Measurements from ENCODE around the gene FRK. TPM values are rescaled to one million over a fixed set of nuclear protein-coding genes. Genes with fewer than 3 reads are reported as not detected.

Gene FRK
- polyA plus RNA-seq, 2 donors, result 1.3 to 1.8 TPM

- Histone ChIP-seq H3K36me3 (ENCODE audit: control insufficient read depth in 2 of 2, insufficient read depth in 2 of 2, low read length in 1 of 2) (no peaks in the 10 kb centered on the region), H3K27ac (ENCODE audit: low read depth in 2 of 2, low read length in 1 of 2) (no peak overlapping the region), H3K9me3 (ENCODE audit: control insufficient read depth in 2 of 2, insufficient read depth in 1 of 2, low read depth in 1 of 2, low read length in 1 of 2) (no peaks in the 10 kb centered on the region), H3K4me1 (ENCODE audit: control insufficient read depth in 2 of 2, insufficient read depth in 2 of 2, low read length in 1 of 2) (no peaks in the 10 kb centered on the region), H3K4me3 (ENCODE audit: low read depth in 1 of 2, low read length in 2 of 2) (no peak overlapping the region), H3K27me3 (ENCODE audit: control insufficient read depth in 1 of 2, insufficient read depth in 2 of 2, low read length in 2 of 2) (no peaks in the 10 kb centered on the region)
- whole genome bisulfite sequencing, 2 donors, result 75 to 77% methylated on average over 9 of the region's 9 CpGs
These were observed 150.7 kb downstream of the FRK start for GRCh38 chr6:115909923-115910546.

- no peaks in the 10 kb centered on the region for H3K36me3 ChIP-seq (ENCODE audit: control insufficient read depth in 2 of 2, insufficient read depth in 2 of 2, low read length in 1 of 2)
- no peaks in the 10 kb centered on the region for H3K9me3 ChIP-seq (ENCODE audit: control insufficient read depth in 2 of 2, insufficient read depth in 1 of 2, low read depth in 1 of 2, low read length in 1 of 2)
- no peaks in the 10 kb centered on the region for H3K4me1 ChIP-seq (ENCODE audit: control insufficient read depth in 2 of 2, insufficient read depth in 2 of 2, low read length in 1 of 2)
- H3K4me3 ChIP-seq (ENCODE audit: low read depth in 1 of 2, low read length in 2 of 2), result no peak overlapping the region
- no peak overlapping the region for H3K27ac ChIP-seq (ENCODE audit: low read depth in 2 of 2, low read length in 1 of 2)
- 68 to 69% methylated on average over 5 of the region's 5 CpGs for WGBS, 2 donors
- no peaks in the 10 kb centered on the region for H3K27me3 ChIP-seq (ENCODE audit: control insufficient read depth in 1 of 2, insufficient read depth in 2 of 2, low read length in 2 of 2)
These were observed 151.7 kb downstream of the FRK start for GRCh38 chr6:115908906-115909559.

- Histone ChIP-seq H3K4me3 (ENCODE audit: low read depth in 1 of 2, low read length in 2 of 2) (no peak overlapping the region), H3K36me3 (ENCODE audit: control insufficient read depth in 2 of 2, insufficient read depth in 2 of 2, low read length in 1 of 2) (no peaks in the 10 kb centered on the region), H3K27ac (ENCODE audit: low read depth in 2 of 2, low read length in 1 of 2) (no peak overlapping the region), H3K9me3 (ENCODE audit: control insufficient read depth in 2 of 2, insufficient read depth in 1 of 2, low read depth in 1 of 2, low read length in 1 of 2) (no peaks in the 10 kb centered on the region), H3K4me1 (ENCODE audit: control insufficient read depth in 2 of 2, insufficient read depth in 2 of 2, low read length in 1 of 2) (no peaks in the 10 kb centered on the region), H3K27me3 (ENCODE audit: control insufficient read depth in 1 of 2, insufficient read depth in 2 of 2, low read length in 2 of 2) (no peaks in the 10 kb centered on the region)
- 34 to 50% methylated on average over 5 of the region's 5 CpGs for WGBS, 2 donors
These were observed 155.2 kb downstream of the FRK start for GRCh38 chr6:115905471-115905870.

- no peak overlapping the region for H3K27ac ChIP-seq (ENCODE audit: low read depth in 2 of 2, low read length in 1 of 2)
- H3K36me3 ChIP-seq (ENCODE audit: control insufficient read depth in 2 of 2, insufficient read depth in 2 of 2, low read length in 1 of 2), result no peaks in the 10 kb centered on the region
- 76 to 78% methylated on average over 2 of the region's 2 CpGs for WGBS, 2 donors
- no peaks in the 10 kb centered on the region for H3K4me1 ChIP-seq (ENCODE audit: control insufficient read depth in 2 of 2, insufficient read depth in 2 of 2, low read length in 1 of 2)
- no peaks in the 10 kb centered on the region for H3K9me3 ChIP-seq (ENCODE audit: control insufficient read depth in 2 of 2, insufficient read depth in 1 of 2, low read depth in 1 of 2, low read length in 1 of 2)
- no peaks in the 10 kb centered on the region for H3K27me3 ChIP-seq (ENCODE audit: control insufficient read depth in 1 of 2, insufficient read depth in 2 of 2, low read length in 2 of 2)
- H3K4me3 ChIP-seq (ENCODE audit: low read depth in 1 of 2, low read length in 2 of 2), result no peak overlapping the region
These were observed 158.3 kb downstream of the FRK start for GRCh38 chr6:115902436-115902835.

GRCh38 chr6:115901896-115902295, 158.8 kb downstream of the FRK start:
- H3K4me1 ChIP-seq (ENCODE audit: control insufficient read depth in 2 of 2, insufficient read depth in 2 of 2, low read length in 1 of 2), result no peaks in the 10 kb centered on the region
- no peak overlapping the region for H3K27ac ChIP-seq (ENCODE audit: low read depth in 2 of 2, low read length in 1 of 2)
- no peaks in the 10 kb centered on the region for H3K36me3 ChIP-seq (ENCODE audit: control insufficient read depth in 2 of 2, insufficient read depth in 2 of 2, low read length in 1 of 2)
- H3K4me3 ChIP-seq (ENCODE audit: low read depth in 1 of 2, low read length in 2 of 2), result no peak overlapping the region
- WGBS, 2 donors, result 51 to 56% methylated on average over 3 of the region's 3 CpGs
- no peaks in the 10 kb centered on the region for H3K9me3 ChIP-seq (ENCODE audit: control insufficient read depth in 2 of 2, insufficient read depth in 1 of 2, low read depth in 1 of 2, low read length in 1 of 2)
- no peaks in the 10 kb centered on the region for H3K27me3 ChIP-seq (ENCODE audit: control insufficient read depth in 1 of 2, insufficient read depth in 2 of 2, low read length in 2 of 2)

- H3K4me1 ChIP-seq (ENCODE audit: control insufficient read depth in 2 of 2, insufficient read depth in 2 of 2, low read length in 1 of 2), result no peaks in the 10 kb centered on the region
- no peak overlapping the region for H3K27ac ChIP-seq (ENCODE audit: low read depth in 2 of 2, low read length in 1 of 2)
- H3K4me3 ChIP-seq (ENCODE audit: low read depth in 1 of 2, low read length in 2 of 2), result no peak overlapping the region
- 79 to 85% methylated on average over 4 of the region's 4 CpGs for WGBS, 2 donors
- no peaks in the 10 kb centered on the region for H3K9me3 ChIP-seq (ENCODE audit: control insufficient read depth in 2 of 2, insufficient read depth in 1 of 2, low read depth in 1 of 2, low read length in 1 of 2)
- no peaks in the 10 kb centered on the region for H3K27me3 ChIP-seq (ENCODE audit: control insufficient read depth in 1 of 2, insufficient read depth in 2 of 2, low read length in 2 of 2)
- H3K36me3 ChIP-seq (ENCODE audit: control insufficient read depth in 2 of 2, insufficient read depth in 2 of 2, low read length in 1 of 2), result no peaks in the 10 kb centered on the region
These were observed 160.9 kb downstream of the FRK start for GRCh38 chr6:115899730-115900282.

- Histone ChIP-seq H3K9me3 (ENCODE audit: control insufficient read depth in 2 of 2, insufficient read depth in 1 of 2, low read depth in 1 of 2, low read length in 1 of 2) (no peaks in the 10 kb centered on the region), H3K27ac (ENCODE audit: low read depth in 2 of 2, low read length in 1 of 2) (no peak overlapping the region), H3K36me3 (ENCODE audit: control insufficient read depth in 2 of 2, insufficient read depth in 2 of 2, low read length in 1 of 2) (no peaks in the 10 kb centered on the region), H3K27me3 (ENCODE audit: control insufficient read depth in 1 of 2, insufficient read depth in 2 of 2, low read length in 2 of 2) (no peaks in the 10 kb centered on the region), H3K4me1 (ENCODE audit: control insufficient read depth in 2 of 2, insufficient read depth in 2 of 2, low read length in 1 of 2) (no peaks in the 10 kb centered on the region), H3K4me3 (ENCODE audit: low read depth in 1 of 2, low read length in 2 of 2) (no peak overlapping the region)
- WGBS, 2 donors, result 48 to 50% methylated on average over 1 of the region's 1 CpG
These were observed 162.4 kb downstream of the FRK start for GRCh38 chr6:115898246-115898645.

- H3K27me3 ChIP-seq (ENCODE audit: control insufficient read depth in 1 of 2, insufficient read depth in 2 of 2, low read length in 2 of 2), result no peaks in the 10 kb centered on the region
- no peaks in the 10 kb centered on the region for H3K4me1 ChIP-seq (ENCODE audit: control insufficient read depth in 2 of 2, insufficient read depth in 2 of 2, low read length in 1 of 2)
- 67 to 68% methylated on average over 2 of the region's 2 CpGs for WGBS, 2 donors
- H3K36me3 ChIP-seq (ENCODE audit: control insufficient read depth in 2 of 2, insufficient read depth in 2 of 2, low read length in 1 of 2), result no peaks in the 10 kb centered on the region
- no peaks in the 10 kb centered on the region for H3K9me3 ChIP-seq (ENCODE audit: control insufficient read depth in 2 of 2, insufficient read depth in 1 of 2, low read depth in 1 of 2, low read length in 1 of 2)
- no peak overlapping the region for H3K27ac ChIP-seq (ENCODE audit: low read depth in 2 of 2, low read length in 1 of 2)
- H3K4me3 ChIP-seq (ENCODE audit: low read depth in 1 of 2, low read length in 2 of 2), result no peak overlapping the region
These were observed 164.1 kb downstream of the FRK start for GRCh38 chr6:115896538-115897129.

GRCh38 chr6:115894426-115894992, 166.2 kb downstream of the FRK start:
- H3K27ac ChIP-seq (ENCODE audit: low read depth in 2 of 2, low read length in 1 of 2), result no peak overlapping the region
- H3K36me3 ChIP-seq (ENCODE audit: control insufficient read depth in 2 of 2, insufficient read depth in 2 of 2, low read length in 1 of 2), result no peaks in the 10 kb centered on the region
- no peaks in the 10 kb centered on the region for H3K9me3 ChIP-seq (ENCODE audit: control insufficient read depth in 2 of 2, insufficient read depth in 1 of 2, low read depth in 1 of 2, low read length in 1 of 2)
- no peaks in the 10 kb centered on the region for H3K27me3 ChIP-seq (ENCODE audit: control insufficient read depth in 1 of 2, insufficient read depth in 2 of 2, low read length in 2 of 2)
- H3K4me3 ChIP-seq (ENCODE audit: low read depth in 1 of 2, low read length in 2 of 2), result no peak overlapping the region
- H3K4me1 ChIP-seq (ENCODE audit: control insufficient read depth in 2 of 2, insufficient read depth in 2 of 2, low read length in 1 of 2), result no peaks in the 10 kb centered on the region
- WGBS, 2 donors, result 74 to 75% methylated on average over 7 of the region's 7 CpGs

Data from esophagus (tissue), 2 donors.